GM18909 (cell line): ENCODE data around the gene PTPRG.
A peak's percentile ranks its signal among the peaks of the same experiment; 100 is the strongest.

Experiments used
- ATAC-seq: cut with Tn5 transposase; IDR thresholded peaks from one replicate; pipeline ENCODE4 v1.9.1; 2021; ENCODE audit warnings: mild to moderate bottlenecking; ENCODE audit not compliant: unreplicated experiment, poor library complexity

The PTPRG gene

DNA sequence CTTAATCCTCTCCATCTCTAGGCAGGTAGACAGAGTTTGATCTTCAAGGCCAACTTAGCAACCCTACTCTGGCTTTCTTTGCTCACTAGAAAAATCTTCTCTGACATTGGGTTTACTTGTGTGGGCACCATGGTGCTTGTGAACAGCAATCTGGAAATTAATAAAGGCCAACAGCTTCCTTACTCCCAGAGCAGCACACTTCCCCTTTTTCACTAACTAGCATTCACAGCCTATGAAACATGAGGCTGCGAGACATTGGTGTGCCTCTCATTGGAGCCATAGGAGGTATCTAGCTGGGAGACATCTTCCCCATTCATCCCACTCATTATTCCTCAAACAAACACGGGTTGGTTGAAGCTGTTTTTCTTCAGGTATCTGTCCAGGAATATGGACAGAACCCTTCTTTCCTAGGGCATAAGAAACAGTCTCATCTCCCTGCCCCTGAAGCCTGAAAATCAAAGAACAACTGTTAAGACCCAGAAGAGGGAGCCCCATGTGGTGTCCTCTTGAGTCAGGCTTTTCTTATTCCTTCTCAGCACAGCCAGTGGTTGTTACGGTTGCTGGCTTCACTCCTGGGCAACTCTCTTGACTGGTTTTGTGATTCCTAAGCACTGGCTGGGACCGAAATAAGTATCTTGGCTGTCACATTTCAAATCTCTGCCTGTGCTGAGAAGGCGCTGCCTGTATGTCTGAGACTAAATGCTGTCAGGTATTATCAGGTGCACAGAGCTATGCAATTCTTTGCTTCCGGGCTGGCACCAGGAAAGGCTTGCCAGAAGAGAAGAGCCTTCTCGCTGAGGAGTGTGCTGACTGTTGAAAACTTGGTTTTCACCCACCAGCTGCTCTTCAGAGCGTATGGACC is 617.6 kb downstream of the PTPRG start:
- no peak for ATAC-seq

DNA sequence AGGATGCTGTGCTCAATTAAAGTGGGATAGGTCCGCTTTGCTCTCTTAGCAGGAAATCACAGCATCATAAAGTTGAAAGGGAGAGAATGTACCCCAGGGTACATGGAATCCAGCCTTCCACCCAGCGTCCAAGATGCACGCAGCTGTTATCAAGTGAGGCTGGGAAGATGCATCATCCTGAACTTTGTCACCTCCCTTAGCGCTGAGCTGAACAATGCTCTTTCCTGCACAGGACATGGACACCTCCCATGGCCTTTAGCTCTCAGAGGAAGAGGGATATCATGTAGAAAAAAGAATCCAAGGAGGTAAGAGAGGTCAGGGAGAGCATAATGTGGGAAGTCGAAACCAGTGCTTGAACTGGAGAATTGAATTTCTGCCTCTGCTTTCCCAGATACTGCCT is 619.1 kb downstream of the PTPRG start:
- no peak for ATAC-seq

DNA sequence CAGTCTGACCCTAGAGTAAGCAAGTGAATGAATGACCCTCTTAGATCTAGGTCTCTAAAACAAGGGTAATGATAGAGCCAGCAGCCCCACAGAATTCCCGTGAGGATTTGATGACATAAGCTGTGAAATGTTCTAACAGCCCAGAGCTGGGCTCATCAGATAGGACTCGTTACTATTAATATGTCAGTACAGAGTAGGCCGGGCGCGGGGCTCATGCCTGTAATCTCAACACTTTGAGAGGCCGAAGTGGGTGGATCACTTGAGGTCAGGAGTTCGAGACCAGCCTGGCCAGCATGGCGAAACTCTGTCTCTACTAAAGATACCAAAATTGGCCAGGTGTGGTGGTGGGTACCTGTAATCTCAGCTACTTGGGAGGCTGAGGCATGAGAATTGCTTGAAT is 621.7 kb downstream of the PTPRG start:
- no peak for ATAC-seq

DNA sequence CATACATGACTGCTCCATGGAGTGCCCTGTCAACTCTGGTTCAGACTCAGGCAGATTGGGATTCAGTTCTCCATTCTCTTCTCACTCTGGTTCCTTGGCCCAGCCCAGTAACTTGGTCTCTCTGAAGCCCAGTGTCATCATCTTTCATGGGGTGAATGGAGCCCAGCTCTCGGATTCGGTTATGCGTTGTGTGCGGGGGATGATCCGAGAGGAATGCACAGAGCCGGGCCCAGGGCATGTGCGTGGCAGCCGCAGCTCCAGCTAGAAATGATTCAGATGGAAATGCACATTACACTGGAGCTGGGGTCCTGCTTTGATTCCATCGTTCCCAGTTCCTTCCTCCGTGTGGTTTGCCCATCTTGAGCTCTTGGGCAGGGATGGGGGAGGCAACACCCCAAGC is 622.6 kb downstream of the PTPRG start:
- ATAC-seq, result no peak

DNA sequence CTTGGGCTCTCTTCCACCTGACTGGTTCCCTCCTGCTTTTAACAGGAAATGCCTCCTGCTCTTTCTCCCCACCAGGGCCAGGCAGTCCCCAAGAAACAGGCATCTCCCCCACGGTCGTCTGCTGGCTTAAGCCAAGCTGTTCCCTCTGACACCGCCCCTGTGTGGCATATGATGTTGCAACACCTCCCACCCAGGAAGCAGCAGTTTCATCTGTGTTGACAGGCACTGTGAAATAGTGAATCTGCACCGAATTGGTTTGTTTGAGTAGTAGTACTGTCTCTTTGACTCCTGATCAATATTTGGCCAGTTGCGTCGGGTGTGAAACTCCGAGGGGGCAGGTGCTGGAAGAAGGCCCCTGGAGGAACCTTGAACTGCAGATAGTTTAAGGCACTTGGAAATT is 623.2 kb downstream of the PTPRG start:
- ATAC-seq, result no peak

DNA sequence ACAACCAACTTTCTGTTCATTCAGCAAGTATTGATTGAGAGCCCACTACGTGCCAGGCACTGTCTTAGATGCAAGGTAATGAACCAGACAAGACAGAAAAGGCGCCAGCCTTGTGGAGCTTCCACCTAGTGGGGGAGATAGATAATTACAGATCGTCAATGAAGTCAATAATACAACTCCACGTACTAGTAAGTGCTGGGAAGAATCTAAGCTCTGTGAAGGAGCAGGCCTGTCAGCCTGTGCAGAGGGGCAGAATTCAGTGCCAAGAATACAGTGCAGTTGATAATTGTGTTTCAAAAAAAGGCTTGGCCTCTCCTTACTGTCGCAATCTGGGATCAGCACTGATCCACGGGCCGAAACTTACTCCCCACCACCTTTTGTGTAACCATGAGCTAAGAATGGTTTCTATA is 625.7 kb downstream of the PTPRG start:
- no peak for ATAC-seq

DNA sequence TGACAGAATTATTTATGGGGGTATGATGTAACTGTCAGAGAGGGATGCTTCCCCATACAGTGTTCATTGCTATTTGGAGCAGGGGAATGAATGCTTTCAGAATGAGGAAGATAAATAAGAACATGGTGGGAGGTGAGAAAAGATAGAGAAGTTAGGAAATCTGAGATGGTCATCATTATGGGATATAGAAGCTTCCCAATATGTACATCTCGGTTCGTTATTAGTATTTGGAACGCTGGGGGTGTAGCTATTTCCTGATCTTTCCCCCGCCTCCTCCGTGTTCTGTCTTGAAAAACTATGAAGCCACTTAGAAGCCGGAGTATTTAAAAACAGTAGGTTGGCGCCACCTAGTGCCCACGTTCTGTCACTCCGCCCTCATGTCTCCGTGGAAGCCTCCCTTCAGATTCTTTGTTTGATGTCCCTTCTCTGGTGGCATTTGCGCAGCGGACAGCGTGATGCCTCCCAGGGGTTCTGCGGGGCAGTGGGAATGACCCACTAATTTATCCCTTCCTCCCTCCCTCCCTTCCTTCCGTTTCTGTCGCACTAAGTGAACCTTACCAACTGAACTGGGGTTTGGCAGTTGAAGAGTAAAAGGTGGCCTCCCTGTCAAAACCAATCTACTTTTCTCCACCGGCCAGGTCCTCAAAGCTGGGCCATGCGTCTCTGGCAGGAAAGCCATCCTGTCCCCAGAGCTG is 627.5 kb downstream of the PTPRG start:
- ATAC-seq, result peak; percentile 78

DNA sequence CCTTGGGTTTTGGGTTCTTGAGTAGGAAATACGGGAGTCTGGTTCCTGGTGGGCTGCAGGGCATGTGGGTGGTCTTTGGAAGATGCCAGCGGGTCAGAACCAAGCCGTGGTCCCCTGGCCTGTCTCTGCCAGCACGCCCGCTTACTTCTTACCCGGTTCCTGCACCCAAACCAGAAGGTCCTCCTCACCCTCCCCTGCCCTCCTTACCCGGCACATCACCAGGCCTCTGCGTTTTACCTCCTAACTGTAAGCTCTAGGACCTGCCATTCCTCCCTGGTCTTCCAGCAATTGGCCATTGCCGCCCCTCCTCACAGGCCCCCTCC is 628.0 kb downstream of the PTPRG start:
- no peak for ATAC-seq

DNA sequence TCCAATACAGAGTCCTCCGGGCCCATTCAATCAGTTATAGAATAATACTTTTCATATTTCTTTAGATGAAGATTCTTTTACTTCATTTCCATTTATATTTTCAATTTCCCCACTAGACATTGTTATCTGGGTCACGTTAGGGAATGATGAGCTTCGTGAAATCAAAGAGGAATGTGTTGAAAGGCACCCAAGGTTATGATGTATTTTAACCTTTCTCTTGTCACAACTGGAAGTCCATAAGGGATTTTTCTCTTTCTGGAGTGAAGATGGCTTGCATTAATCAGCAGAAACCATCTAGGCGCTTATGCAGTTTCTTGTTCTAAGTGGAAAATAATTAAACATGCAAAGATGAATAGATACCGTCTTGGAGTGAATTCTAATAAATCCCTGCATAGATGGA is 631.5 kb downstream of the PTPRG start:
- ATAC-seq, result no peak

DNA sequence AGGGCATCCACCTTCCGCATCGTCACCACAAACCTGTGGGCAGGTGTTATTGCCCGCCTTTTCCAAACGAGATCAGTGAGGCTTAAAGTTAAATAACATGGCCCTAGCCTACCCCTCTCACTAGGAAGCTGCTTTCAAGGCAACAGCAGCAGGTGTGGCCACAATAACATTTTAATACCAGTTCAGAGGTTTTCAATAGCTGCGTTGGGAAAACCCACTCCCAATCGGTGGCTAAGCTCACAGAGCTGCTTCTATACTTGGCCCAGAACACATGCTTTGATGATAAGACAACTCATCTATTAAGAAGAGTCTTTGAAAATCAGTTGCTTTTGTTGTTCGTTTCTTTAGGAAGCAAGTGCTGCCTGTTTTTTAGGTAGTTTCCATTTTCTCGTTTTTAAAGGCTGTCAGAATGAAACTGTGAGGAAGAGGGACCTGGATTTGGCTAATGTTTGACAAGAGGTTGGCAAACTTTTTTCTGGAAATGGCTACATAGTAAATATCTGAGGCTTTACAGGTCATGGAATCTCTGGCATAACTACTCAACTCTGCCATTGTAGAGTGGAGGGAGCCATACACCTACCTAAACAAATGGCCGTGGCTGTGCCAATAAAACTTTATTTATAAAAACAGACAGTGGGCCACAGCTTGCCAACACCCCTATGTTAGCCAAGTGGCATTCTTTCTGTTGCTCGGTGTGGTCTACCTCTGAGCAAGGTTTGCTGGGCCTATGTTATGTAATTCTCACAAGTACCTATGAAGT is 632.4 kb downstream of the PTPRG start:
- no peak for ATAC-seq

DNA sequence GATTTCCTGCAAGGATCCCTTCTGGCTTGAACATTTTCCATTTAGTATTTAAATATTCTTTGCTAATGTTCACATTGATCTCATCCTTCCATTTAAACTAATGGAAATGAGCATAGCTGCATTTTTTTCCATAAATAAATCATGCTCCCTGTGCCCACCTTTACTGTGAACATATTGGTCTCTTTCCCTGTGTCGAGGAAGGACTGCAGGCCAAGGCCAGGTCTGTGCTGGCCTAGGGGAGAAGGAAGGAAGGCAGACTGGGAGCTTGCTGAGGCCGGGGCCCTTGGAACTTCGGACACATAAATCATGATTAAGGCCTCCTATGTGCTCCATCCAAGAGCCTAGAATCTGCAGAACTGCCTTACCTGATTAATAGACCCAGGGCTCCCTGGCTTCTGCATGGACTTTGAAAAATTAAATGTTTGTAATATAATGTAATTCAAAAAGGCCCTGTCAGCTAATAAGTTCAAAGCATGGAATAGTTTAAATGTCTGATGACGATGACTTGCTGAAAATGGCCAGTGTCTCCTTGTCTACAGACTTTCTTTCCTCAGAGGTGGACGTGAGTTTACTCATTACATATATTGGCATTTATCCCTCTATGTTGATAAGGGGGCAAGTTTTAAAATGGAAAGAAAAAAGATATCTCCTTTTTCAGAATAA is 636.1 kb downstream of the PTPRG start:
- no peak for ATAC-seq

DNA sequence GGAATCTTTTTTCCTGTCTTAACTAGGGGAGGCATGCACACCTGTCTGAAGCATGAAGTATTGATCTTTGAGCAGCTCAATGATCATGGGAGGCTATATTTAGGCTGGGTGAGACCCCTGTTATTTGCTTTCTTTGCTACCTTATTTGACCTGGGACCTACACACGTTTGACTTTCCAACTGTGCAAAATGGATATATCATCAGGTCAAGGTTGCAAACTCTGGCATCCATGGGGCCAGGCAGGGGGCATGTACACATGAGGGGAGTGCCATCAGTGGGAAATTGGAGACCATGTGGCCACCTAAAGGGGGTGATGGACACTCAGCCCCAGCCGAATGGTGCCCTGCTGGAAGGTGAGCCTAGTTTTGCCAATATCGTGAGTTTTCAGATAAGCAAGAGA is 637.8 kb downstream of the PTPRG start:
- ATAC-seq, result no peak

DNA sequence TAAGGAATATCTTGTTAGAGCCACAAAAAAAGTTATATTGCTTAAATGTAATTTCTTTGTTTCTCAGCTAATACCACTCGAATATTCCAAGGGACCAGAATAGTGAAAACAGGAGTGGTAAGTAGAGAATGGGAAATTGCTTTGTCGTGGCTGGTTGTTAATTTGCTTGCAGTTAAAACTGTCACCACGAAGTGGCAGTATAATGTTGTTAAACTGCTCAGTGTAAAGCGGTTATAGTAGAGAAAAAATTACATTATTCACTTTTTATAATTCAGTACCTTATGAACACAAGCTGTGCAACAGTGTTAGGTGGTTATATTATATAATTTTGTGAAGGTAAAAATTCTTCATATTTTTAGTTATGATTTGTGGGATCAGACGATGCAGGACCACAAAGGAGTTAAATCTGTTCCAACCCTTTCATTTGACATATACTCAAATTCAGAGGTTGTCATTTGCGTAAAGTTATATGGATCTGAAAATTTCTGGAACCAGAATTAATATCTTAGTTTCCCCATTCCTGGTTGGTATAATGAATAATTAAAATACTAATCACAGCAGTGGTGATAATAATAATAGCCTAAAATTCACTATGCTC is 640.2 kb downstream of the PTPRG start:
- no peak for ATAC-seq

DNA sequence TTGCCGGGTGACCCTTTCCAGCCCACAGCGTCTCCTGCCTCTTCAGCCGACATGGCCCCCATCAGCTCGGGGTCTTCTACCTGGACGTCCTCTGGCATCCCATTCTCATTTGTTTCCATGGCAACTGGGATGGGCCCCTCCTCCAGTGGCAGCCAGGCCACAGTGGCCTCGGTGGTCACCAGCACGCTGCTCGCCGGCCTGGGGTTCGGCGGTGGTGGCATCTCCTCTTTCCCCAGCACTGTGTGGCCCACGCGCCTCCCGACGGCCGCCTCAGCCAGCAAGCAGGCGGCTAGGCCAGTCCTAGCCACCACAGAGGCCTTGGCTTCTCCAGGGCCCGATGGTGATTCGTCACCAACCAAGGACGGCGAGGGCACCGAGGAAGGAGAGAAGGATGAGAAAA is 641.8 kb downstream of the PTPRG start:
- ATAC-seq, result no peak

DNA sequence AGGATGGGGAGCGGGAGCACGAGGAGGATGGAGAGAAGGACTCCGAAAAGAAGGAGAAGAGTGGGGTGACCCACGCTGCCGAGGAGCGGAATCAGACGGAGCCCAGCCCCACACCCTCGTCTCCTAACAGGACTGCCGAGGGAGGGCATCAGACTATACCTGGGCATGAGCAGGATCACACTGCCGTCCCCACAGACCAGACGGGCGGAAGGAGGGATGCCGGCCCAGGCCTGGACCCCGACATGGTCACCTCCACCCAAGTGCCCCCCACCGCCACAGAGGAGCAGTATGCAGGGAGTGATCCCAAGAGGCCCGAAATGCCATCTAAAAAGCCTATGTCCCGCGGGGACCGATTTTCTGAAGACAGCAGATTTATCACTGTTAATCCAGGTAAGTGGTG is 642.2 kb downstream of the PTPRG start:
- ATAC-seq, result no peak

DNA sequence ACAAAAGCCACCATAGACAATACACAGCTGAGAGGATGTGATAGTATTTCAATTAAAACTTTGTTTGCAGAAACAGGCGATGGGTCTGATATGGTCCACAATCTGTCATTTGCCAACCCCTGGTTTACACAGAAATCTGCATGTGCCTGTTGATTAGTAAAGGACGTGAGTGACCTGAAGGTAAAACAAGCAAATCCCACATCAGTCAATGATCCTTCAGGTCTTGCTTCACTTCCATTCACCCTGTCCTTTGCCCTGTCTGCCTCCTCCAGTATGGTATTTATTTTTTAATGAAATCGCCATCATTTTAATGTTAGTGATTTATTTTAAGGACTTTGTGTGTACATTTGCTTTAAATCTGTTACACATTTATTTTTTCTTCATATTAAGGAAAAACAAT is 645.8 kb downstream of the PTPRG start:
- no peak for ATAC-seq

DNA sequence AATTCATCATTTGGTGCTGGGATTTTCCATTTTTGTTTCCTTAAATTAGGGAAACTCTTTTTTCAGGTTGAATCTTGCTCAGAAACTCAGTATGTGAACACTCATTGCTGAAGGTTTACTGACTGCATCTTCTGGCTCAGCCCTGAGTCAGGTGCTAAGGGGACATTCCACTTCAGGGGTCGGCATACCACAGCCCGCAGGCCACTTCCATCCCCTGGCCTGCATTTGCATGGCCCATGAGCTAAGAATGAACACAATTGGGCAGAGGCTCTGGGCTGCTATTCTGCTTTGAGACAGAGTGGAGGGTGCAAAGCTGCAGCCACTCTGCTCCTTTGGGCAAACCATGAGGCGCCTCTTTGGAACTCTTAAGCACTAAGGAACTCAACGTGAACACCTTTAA is 647.0 kb downstream of the PTPRG start:
- no peak for ATAC-seq

DNA sequence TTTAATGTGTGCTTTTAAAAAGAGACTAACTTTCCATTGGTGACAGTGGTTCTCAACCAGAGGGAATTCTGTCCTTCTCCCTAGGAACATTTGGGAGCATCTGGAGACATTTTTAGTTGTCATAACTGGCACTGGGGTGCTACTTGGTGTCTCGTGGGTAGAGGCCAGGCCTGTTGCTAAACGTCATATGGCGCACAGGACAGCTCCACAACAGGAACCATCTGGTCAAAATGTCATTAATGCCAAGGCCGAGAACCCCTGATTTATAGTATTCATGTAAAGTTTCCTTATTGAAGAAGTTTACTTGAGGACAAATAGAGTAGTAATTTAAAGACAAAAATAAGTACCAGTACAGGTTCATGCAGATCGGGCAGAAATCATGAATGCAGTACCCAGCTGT is 647.7 kb downstream of the PTPRG start:
- no peak for ATAC-seq

DNA sequence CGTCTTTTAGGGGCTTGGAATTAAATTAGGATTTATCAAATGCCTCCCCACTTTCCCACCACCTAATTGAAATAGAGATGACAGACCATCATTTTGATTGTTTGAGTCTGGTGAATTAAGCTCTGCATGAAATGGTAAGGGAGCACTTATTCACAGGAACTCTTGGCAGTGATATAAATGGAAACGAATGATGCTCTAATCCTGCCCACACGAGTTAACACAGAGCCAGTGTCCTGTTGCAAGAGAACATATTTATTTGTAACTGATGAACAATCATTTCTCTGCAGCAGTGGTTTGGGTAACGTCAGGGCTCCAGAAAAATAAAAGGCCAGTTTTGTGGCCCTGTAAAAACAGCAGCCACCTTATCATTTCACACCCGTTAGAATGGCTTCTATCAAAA is 648.6 kb downstream of the PTPRG start:
- no peak for ATAC-seq

DNA sequence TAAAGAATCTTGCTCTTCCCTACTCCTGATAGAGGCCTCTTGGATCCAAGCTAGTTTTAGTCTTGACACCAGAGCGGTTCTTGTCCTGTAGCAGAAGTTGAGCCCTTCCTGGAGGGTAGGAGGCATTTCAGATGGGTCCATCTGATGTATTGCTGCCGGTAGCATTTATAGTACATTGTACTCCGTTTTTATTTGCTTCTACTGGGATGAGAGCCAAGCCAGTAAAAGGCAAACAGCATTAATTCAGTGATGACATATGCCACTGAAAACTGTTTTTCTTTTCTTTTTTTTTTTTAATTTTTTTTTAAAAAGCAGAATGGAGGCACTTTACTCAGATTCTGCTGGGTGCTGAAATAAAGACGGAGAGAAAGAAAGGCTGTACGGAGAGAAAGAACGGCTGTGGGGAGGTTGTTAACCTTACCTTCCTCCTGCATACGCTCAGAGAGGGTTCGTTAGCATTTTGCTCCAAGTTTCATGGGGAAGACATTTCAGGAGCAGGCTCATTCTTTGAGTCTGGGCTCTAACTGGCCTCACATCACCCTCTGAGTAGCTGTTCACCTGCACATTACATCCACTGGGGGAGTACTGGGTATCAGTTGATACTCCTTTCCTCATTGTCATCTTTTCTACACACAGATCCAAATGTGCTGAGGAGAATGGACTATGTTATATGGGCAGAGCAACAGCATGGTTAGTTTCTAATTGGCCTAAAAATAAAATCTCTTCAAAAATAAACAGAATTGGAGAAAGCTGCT is 650.5 kb downstream of the PTPRG start:
- ATAC-seq, result no peak
